Measurements from ENCODE around the gene ARMH4. TPM values are rescaled to one million over a fixed set of nuclear protein-coding genes. Genes with fewer than 3 reads are reported as not detected.

Gene ARMH4
- polyA plus RNA-seq, 1 donor from 2014 or later: 14.1 TPM

DNA sequence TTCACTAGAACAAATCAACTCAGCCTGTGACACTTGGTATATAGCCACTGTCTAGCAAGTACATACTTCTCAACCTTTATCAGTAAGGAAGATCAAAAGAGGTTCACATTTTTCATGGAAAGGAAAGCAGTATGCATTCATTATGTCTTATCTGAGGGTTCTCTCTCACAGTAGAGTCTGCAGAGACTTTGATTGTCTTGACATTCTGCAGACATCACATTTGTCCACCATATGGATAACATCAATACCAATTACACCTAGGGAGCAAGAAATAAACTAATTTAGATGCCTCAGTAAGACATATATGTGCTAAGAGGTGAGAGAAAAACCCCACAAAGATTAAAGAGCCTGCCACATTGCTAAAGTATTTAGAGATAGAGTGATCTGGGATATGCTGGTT, 175.3 kb downstream of the ARMH4 start:
- Histone ChIP-seq H3K9me3 (ENCODE audit: low read length) (no peaks in the 10 kb centered on the region), H3K4me3 (ENCODE audit: low read length) (no peak overlapping the region), H3K27ac (ENCODE audit: low read length) (no peak overlapping the region), H3K9me2 (ENCODE audit: insufficient read depth, low read length) (no peaks in the 10 kb centered on the region), H3K36me3 (ENCODE audit: insufficient read depth, low read length) (no peaks in the 10 kb centered on the region), H3K27me3 (ENCODE audit: insufficient read depth, low read depth, low read length) (no peaks in the 10 kb centered on the region), H2AFZ (ENCODE audit: low read depth, low read length) (no peak overlapping the region), H3K9ac (ENCODE audit: low read length) (no peak overlapping the region), H3K79me2 (replicated peaks; ENCODE audit: insufficient read depth, low read length) (no peaks in the 10 kb centered on the region), H3F3A (ENCODE audit: insufficient read depth, low read length, poor library complexity, severe bottlenecking) (no peaks in the 10 kb centered on the region), H3K4me2 (ENCODE audit: low read length) (no peak overlapping the region), H4K20me1 (ENCODE audit: insufficient read depth) (no peaks in the 10 kb centered on the region)
- TF ChIP-seq REST (IDR thresholded peaks at IDR 0.05; ENCODE audit: borderline replicate concordance): no peak
- no peak for TF ChIP-seq POLR2AphosphoS5 (IDR thresholded peaks at IDR 0.05)
- TF ChIP-seq SMC3 (conservative IDR thresholded peaks at IDR 0.05; ENCODE audit: poor library complexity): no peak
- TF ChIP-seq EZH2 (IDR thresholded peaks at IDR 0.05; ENCODE audit: borderline replicate concordance, insufficient read depth, low read length, poor library complexity, severe bottlenecking): no peak
- TF ChIP-seq, protein P1, sequence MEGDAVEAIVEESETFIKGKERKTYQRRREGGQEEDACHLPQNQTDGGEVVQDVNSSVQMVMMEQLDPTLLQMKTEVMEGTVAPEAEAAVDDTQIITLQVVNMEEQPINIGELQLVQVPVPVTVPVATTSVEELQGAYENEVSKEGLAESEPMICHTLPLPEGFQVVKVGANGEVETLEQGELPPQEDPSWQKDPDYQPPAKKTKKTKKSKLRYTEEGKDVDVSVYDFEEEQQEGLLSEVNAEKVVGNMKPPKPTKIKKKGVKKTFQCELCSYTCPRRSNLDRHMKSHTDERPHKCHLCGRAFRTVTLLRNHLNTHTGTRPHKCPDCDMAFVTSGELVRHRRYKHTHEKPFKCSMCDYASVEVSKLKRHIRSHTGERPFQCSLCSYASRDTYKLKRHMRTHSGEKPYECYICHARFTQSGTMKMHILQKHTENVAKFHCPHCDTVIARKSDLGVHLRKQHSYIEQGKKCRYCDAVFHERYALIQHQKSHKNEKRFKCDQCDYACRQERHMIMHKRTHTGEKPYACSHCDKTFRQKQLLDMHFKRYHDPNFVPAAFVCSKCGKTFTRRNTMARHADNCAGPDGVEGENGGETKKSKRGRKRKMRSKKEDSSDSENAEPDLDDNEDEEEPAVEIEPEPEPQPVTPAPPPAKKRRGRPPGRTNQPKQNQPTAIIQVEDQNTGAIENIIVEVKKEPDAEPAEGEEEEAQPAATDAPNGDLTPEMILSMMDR (IDR thresholded peaks at IDR 0.05; ENCODE audit: poor library complexity, severe bottlenecking): no peak
- TF ChIP-seq EP300 (conservative IDR thresholded peaks at IDR 0.05; ENCODE audit: poor library complexity, severe bottlenecking): no peak
- no peak for TF ChIP-seq MXI1 (conservative IDR thresholded peaks at IDR 0.05; ENCODE audit: poor library complexity, severe bottlenecking)
- no peak for TF ChIP-seq RAD21 (conservative IDR thresholded peaks at IDR 0.05)
- TF ChIP-seq TAF1 (IDR thresholded peaks at IDR 0.05; ENCODE audit: low read depth): no peak

GRCh38 chr14:57974896-57975295, 177.1 kb downstream of the ARMH4 start:
- no peaks in the 10 kb centered on the region for H3K79me2 ChIP-seq (replicated peaks; ENCODE audit: insufficient read depth, low read length)
- no peak overlapping the region for H3K4me2 ChIP-seq (ENCODE audit: low read length)
- H2AFZ ChIP-seq (ENCODE audit: low read depth, low read length): no peak overlapping the region
- H3K9me2 ChIP-seq (ENCODE audit: insufficient read depth, low read length): no peaks in the 10 kb centered on the region
- no peak for TF ChIP-seq REST (IDR thresholded peaks at IDR 0.05; ENCODE audit: borderline replicate concordance)
- no peak for TF ChIP-seq EZH2 (IDR thresholded peaks at IDR 0.05; ENCODE audit: borderline replicate concordance, insufficient read depth, low read length, poor library complexity, severe bottlenecking)
- TF ChIP-seq MXI1 (conservative IDR thresholded peaks at IDR 0.05; ENCODE audit: poor library complexity, severe bottlenecking): no peak
- TF ChIP-seq SMC3 (conservative IDR thresholded peaks at IDR 0.05; ENCODE audit: poor library complexity): no peak
- TF ChIP-seq TAF1 (IDR thresholded peaks at IDR 0.05; ENCODE audit: low read depth): no peak
- TF ChIP-seq EP300 (conservative IDR thresholded peaks at IDR 0.05; ENCODE audit: poor library complexity, severe bottlenecking): no peak
- no peak for TF ChIP-seq POLR2AphosphoS5 (IDR thresholded peaks at IDR 0.05)
- TF ChIP-seq RAD21 (conservative IDR thresholded peaks at IDR 0.05): no peak
- TF ChIP-seq, protein P1 (IDR thresholded peaks at IDR 0.05; ENCODE audit: poor library complexity, severe bottlenecking): no peak
- no peak overlapping the region for H3K27ac ChIP-seq (ENCODE audit: low read length)
- H3F3A ChIP-seq (ENCODE audit: insufficient read depth, low read length, poor library complexity, severe bottlenecking): no peaks in the 10 kb centered on the region
- no peak overlapping the region for H3K9ac ChIP-seq (ENCODE audit: low read length)
- H4K20me1 ChIP-seq (ENCODE audit: insufficient read depth): no peaks in the 10 kb centered on the region
- no peaks in the 10 kb centered on the region for H3K36me3 ChIP-seq (ENCODE audit: insufficient read depth, low read length)
- H3K9me3 ChIP-seq (ENCODE audit: low read length): no peaks in the 10 kb centered on the region
- no peak overlapping the region for H3K4me3 ChIP-seq (ENCODE audit: low read length)
- no peaks in the 10 kb centered on the region for H3K27me3 ChIP-seq (ENCODE audit: insufficient read depth, low read depth, low read length)

Measured in neural cell (in vitro differentiated cells).